Tongue (tissue), 2 donors: ENCODE measurements around the gene STK17B. TPM values are rescaled to one million over a fixed set of nuclear protein-coding genes. Genes with fewer than 3 reads are reported as not detected.
"Not testable (repeated sequence)": the region's sequence is repeated elsewhere in the genome, so short reads cannot be mapped to it uniquely, and the experiment has no call there.

Source experiments
- DNase-seq: peaks from one replicate; pipeline ENCODE4 v3.0.0-alpha.2; 2015
- total RNA-seq: library from RNA; depleted of rRNA; stranded (reverse); fragments of >200 nt; gene quantifications from one replicate; pipeline ENCODE4 v1.2.3, GENCODE V29; 2014

The STK17B gene
- 24.2 TPM for total RNA-seq

DNA sequence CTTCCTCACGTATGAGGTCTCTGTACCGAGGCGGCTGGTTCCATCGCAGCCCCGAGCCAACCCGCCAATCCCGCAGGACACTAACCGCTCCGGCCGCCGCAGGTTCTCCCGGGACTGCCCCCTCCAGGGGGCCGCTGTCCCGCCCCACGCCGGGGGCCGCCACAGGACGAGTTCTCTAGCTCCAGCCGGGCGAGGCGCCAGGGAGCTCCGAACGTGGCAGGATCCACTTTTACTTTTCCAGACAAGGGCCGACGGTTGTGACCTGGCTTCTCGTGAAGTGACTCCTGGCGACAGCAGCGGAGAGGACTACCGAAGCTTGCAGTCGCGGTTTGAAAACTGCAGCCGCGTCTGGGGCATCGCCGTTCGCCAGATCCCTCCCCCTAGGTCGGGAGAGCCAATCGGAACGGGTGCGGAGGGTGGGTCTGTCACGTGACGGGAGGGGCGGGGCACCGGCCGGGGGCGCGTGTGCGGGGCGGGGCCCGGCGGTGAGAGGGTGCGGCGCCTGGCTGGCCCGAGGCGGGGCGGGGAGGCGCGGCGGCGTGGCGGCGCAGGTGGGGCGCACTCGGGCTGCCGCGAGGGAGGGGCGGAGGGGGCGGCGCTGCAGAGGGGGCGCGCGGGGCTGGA is at the start of gene STK17B:
TSS of gene STK17B (minus strand) at position 331 of the 624 bp plus-strand sequence. CDS start 8,195 bp downstream, outside the sequence.
- peak; percentile 97 for DNase-seq

- DNase-seq, result no peak
Observed at GRCh38 chr2:196220671-196221070, 49.3 kb upstream of the STK17B start.

- no peak for DNase-seq
Observed at GRCh38 chr2:196219671-196220070, 48.3 kb upstream of the STK17B start.

- peak; percentile 45 for DNase-seq
Observed at GRCh38 chr2:196218106-196218505, 46.7 kb upstream of the STK17B start.

- no peak for DNase-seq
Observed at GRCh38 chr2:196217116-196217515, 45.7 kb upstream of the STK17B start.

- no peak for DNase-seq
Observed at GRCh38 chr2:196215376-196215775, 44.0 kb upstream of the STK17B start.

DNA sequence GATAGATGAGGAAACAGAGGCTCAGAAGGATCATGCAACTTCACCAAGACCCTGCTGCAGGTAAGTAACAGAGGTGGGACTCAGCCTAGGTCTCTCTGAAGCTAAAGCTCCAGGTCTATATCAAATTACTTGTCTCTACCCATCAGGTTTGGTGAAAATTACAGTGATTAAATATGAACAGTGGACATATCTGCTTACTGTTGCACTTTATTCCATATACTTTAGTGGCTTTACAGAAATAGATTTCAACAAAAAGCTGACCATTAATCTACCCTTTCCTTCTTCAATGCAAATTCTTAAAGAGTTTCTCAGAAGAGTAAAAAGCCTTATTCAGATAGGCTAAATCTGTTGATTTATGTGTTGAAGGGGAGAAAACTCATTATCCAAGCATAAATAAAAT is 42.8 kb upstream of the STK17B start:
- no peak for DNase-seq

- DNase-seq, result no peak
Observed at GRCh38 chr2:196213252-196213980, 42.0 kb upstream of the STK17B start.

GRCh38 chr2:196208915-196209314 is 37.5 kb upstream of the STK17B start:
- no peak for DNase-seq

DNA sequence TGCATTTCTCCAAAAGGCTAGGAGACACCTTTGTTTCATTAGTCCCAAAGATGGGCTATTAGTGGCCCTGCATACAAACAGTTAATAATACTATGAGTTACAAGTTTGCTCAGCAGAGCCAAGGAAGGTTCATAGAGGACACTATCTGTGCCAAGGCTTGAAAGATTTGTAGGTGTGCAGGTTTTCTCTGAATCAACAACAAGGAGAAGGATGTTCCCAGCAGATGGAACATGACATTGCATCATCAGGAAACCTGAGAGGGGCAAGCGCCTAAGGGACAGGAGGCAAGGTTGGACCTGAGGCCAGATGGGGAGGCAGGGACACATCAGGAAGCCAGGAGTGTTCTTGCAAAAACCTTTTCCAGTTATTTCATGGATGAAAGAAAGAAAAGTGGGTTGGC is 35.4 kb upstream of the STK17B start:
- no peak for DNase-seq

- DNase-seq, result no peak
Observed at GRCh38 chr2:196205881-196206435, 34.6 kb upstream of the STK17B start.

DNA sequence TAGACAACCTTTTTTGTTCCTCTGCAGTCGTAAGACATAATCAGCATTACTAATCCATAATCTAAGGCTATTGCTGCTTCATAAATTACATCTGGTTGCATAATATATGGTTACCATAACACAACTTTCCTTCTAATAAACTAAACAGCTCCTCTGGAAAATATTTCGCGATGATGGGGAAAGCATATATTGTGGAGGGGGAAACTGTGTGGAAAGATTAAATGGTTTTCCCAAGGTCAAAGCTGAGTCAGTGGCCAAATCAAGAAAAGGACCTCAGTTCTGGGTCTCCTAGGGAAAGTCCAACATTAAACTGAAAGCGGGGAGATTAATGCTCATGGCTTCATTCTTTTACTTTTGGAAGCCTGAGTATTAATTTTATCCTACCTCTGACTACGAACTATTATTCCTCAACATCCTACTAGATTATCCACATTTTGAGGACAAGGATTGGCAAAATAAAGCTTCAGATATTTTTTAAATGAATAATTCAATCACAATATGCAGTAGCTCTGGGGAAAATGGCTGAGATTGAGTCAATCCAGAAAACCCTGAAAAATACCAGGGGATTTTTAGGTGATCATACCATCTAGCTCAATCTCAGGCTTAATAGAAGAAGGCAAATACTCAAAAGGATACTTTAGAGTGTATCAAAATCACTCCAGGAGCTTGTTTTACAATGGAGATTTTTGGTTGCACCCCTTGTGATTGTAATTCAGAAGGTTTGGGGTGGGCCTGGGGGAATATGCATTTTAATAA is 33.8 kb upstream of the STK17B start:
- DNase-seq, result no peak

DNA sequence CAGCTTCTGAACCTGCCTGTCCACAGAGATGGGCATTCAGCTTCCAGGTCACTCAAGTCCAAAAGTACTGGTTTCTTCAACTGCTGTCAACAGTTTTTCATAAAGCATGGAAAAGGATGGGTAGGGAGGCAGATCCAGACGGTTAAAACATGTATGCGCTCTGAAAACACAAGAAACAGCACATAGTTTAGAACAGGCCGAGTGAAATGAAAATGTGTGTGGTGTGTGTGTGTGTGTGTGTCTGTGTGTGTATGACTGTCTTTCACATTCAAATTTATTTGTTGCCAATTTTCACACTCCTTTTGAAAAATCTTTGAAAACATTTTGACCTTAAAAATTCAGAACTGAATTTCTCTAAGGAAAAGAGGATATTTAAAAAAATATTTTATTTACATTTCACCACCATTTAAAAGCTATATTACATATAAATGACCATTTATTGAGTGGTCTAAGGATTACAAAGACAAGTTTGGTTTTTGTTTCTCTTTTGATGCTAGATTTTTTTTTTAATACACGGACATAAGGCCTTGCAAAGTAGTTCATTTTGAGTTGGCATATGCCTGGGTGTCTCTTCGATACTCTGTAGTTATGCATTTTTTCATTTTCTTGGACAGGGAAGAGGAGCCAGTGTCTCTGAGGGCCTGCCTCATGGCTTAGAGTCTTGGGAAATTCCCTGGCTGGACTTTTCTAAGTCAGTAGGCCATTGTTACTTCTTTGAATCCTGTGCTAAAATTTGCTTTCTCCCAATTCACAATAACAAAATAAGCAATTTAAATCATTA is 30.0 kb upstream of the STK17B start:
- DNase-seq, result no peak

- no peak for DNase-seq
Observed at GRCh38 chr2:196200557-196200956, 29.2 kb upstream of the STK17B start.

DNA sequence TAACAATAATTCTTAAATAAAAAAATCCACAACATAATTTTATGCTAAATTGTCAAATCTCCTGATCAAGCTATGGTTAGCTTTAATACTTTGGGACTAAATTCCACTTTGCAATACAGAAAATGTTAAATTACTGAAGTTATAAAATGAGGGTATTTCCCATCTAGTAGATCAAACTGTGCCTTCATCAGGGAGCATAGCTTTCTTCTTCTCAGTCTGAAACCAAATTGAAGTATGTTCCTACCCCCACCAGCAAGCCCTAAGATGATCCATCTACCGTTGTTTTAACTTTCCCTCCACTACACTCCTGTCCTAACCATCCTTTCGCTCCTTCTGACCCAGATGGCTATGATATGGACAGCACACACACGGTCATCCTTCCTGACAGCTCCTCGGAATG is 24.4 kb upstream of the STK17B start:
- DNase-seq, result no peak

GRCh38 chr2:196195302-196195701 is 23.9 kb upstream of the STK17B start:
- DNase-seq, result no peak

DNA sequence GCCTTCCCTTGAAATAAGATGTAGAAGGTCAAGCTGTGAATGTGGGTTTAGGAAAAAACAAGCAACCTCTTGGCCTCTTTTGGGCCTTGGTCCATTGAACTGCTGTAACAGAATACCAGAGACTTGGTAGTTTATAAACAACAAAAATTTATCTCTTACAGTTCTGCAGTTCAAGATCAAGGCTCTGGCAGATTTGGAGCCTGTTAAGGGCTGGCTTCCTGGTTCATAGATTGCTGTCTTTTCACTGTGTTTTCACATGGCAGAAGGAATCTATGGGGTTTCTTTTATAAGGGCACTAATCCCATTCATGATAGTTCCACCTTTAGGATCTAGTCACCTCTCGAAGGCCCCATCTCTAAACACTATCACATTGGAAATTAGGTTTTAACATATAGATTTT is 20.2 kb upstream of the STK17B start:
- no peak for DNase-seq

GRCh38 chr2:196187898-196188458 is 16.6 kb upstream of the STK17B start:
- DNase-seq, result no peak

DNA sequence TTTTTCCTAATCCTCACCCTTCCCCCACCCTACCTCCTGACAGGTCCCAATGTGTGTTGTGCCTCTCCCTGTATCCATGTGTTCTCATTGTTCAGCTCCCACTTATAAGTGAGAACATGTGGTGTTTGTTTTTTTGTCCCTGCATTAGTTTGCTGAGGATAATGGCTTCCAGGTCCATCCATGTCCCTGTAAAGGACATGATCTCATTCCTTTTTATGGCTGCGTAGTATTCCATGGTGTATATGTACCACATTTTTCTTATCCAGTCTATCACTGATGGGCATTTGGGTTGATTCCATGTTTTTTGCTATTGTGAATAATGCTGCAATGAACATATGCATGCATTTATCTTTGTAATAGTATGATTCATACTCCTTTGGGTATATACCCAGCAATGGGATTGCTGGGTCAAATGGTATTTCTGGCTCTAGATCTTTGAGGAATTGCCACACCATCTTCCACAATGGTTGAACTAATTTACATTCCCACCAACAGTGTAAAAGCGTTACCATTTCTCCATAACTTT is 15.9 kb upstream of the STK17B start:
- not testable (repeated sequence) for DNase-seq

GRCh38 chr2:196186266-196186980 is 15.0 kb upstream of the STK17B start:
- DNase-seq, result no peak

DNA sequence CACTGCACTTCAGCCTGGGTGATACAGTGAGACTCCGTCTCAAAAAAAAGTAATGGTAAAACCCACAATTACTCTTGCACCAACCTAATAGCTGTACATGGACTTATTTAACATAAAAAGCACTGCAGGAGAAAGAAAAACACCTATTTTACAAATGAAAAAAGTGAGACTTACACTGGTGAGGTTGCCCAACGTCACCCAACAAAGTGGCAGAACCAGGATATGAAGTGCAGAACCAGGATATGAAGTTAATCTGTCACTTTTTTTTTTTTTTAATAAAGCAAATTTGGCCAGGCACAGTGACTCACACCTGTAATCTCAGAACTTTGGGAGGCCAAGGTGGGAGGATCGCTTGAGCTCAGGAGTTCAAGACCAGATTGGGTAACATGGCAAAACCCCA is 13.5 kb upstream of the STK17B start:
- DNase-seq, result no peak
